Uterus (tissue), 2 donors: ENCODE data around the gene FYN.

ENCODE experiments used
- POLR2A ChIP-seq, 2 donors: fragments of 450-650 bp; IDR thresholded peaks; one replicate each; pipeline ENCODE4 v1.6.1; 2016; ENCODE audit warnings: antibody characterized with exemption in 2 of 2, mild to moderate bottlenecking in 1 of 2, moderate library complexity in 1 of 2
- TF ChIP-seq, protein P1 (sequence below), 4 experiments: fragments of 200-600 bp in 2 of 4; fragments of 450-650 bp in 2 of 4; sonication (generic) in 2 of 4; IDR thresholded peaks; one replicate each; pipeline ENCODE4 v1.5.1; 2016 to 2019; ENCODE audit warnings: antibody characterized with exemption in 4 of 4, mild to moderate bottlenecking in 2 of 4, moderate library complexity in 1 of 4

GRCh38 chr6:111713811-111714210 is 159.4 kb downstream of the FYN start:
- TF ChIP-seq, protein P1, sequence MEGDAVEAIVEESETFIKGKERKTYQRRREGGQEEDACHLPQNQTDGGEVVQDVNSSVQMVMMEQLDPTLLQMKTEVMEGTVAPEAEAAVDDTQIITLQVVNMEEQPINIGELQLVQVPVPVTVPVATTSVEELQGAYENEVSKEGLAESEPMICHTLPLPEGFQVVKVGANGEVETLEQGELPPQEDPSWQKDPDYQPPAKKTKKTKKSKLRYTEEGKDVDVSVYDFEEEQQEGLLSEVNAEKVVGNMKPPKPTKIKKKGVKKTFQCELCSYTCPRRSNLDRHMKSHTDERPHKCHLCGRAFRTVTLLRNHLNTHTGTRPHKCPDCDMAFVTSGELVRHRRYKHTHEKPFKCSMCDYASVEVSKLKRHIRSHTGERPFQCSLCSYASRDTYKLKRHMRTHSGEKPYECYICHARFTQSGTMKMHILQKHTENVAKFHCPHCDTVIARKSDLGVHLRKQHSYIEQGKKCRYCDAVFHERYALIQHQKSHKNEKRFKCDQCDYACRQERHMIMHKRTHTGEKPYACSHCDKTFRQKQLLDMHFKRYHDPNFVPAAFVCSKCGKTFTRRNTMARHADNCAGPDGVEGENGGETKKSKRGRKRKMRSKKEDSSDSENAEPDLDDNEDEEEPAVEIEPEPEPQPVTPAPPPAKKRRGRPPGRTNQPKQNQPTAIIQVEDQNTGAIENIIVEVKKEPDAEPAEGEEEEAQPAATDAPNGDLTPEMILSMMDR (IDR thresholded peaks at IDR 0.05), result no peak
- TF ChIP-seq POLR2A (IDR thresholded peaks at IDR 0.05), result no peak
